SK-N-SH (cell line): ENCODE measurements around the gene TREM1. TPM values are rescaled to one million over a fixed set of nuclear protein-coding genes. Genes with fewer than 3 reads are reported as not detected.

Experiments used
- CTCF ChIA-PET: fragments of 300-600, 350-600 bp; formaldehyde crosslinking; extraction: SDS; loops from one replicate; lab custom pipeline; 2021; lab: Yijun Ruan, JAX
- POLR2A ChIA-PET: fragments of 350-600 bp; sonication (Branson Sonifier 250); formaldehyde crosslinking; extraction: SDS; loops from one replicate; lab custom pipeline; 2020; ENCODE audit warnings: antibody characterized with exemption, inconsistent platforms; lab: Yijun Ruan, JAX
- DNase-seq: peaks from one replicate; pipeline ENCODE4 v3.0.0; 2012
- H2AFZ ChIP-seq: fragments of 200-600 bp; sonication (generic); 2 replicates; pipeline ENCODE4 v1.8.1; 2016; ENCODE audit warnings: antibody characterized with exemption, mild to moderate bottlenecking, low read depth
- H3F3A ChIP-seq: fragments of 200-600 bp; sonication (generic); replicated peaks from 2 replicates; pipeline ENCODE3; 2016; ENCODE audit warnings: antibody characterized with exemption, mild to moderate bottlenecking; ENCODE audit not compliant: insufficient read depth
- H3K27ac ChIP-seq, 2 experiments: fragments of 200-500 bp in 1 of 2; fragments of 200-600 bp in 1 of 2; sonication (Bioruptor generic) in 1 of 2; sonication (generic), shearing (Covaris generic) in 1 of 2; 2 replicates each; pipeline versions ENCODE4 v1.5.1 to v1.6.1; 2014 to 2016; ENCODE audit warnings: low read depth in 2 of 2, inconsistent platforms in 1 of 2, low read length in 1 of 2, mild to moderate bottlenecking in 1 of 2, mixed read lengths in 1 of 2
- H3K27me3 ChIP-seq: fragments of 200-600 bp; sonication (generic), shearing (Covaris generic); 2 replicates; pipeline ENCODE4 v1.6.1; 2016; ENCODE audit warnings: mixed run types; ENCODE audit not compliant: insufficient read depth
- H3K36me3 ChIP-seq, 2 experiments: fragments of 200-500 bp in 1 of 2; fragments of 200-600 bp in 1 of 2; sonication (Bioruptor generic) in 1 of 2; sonication (generic) in 1 of 2; replicated peaks in 1 of 2; 2 replicates each; pipeline versions ENCODE3 to v1.5.1; 2014 to 2016; ENCODE audit warnings: low read length in 1 of 2, mild to moderate bottlenecking in 1 of 2; ENCODE audit not compliant: insufficient read depth in 2 of 2, control insufficient read depth in 1 of 2
- H3K4me1 ChIP-seq, 2 experiments: fragments of 200-500 bp in 1 of 2; fragments of 200-600 bp in 1 of 2; sonication (Bioruptor generic) in 1 of 2; sonication (generic), shearing (Covaris generic) in 1 of 2; 2 replicates each; pipeline versions ENCODE4 v1.5.1 to v1.6.1; 2014 to 2016; ENCODE audit warnings: low read depth in 1 of 2, low read length in 1 of 2, mixed run types in 1 of 2; ENCODE audit not compliant: insufficient read depth in 2 of 2, control insufficient read depth in 1 of 2
- H3K4me2 ChIP-seq: fragments of 200-600 bp; sonication (generic), shearing (Covaris generic); 2 replicates; pipeline ENCODE4 v1.6.1; 2017; ENCODE audit warnings: mixed run types
- H3K4me3 ChIP-seq, 2 experiments: fragments of 200-500 bp in 1 of 2; fragments of 200-600 bp in 1 of 2; sonication (Bioruptor generic) in 1 of 2; sonication (generic), shearing (Covaris generic) in 1 of 2; 2 replicates each; pipeline versions ENCODE4 v1.5.1 to v1.8.1; 2014 to 2016; ENCODE audit warnings: low read depth in 2 of 2, inconsistent platforms in 1 of 2, low read length in 1 of 2, mild to moderate bottlenecking in 1 of 2, mixed read lengths in 1 of 2, moderate library complexity in 1 of 2
- H3K79me2 ChIP-seq: fragments of 200-600 bp; sonication (generic); 2 replicates; pipeline ENCODE4 v1.8.1; 2017; ENCODE audit warnings: mild to moderate bottlenecking; ENCODE audit not compliant: insufficient read depth
- H3K9ac ChIP-seq: fragments of 200-600 bp; sonication (generic); 2 replicates; pipeline ENCODE4 v1.6.1; 2017; ENCODE audit warnings: mixed run types
- H3K9me2 ChIP-seq: fragments of 200-600 bp; sonication (generic); 2 replicates; pipeline ENCODE4 v1.6.1; 2017; ENCODE audit warnings: mixed run types
- H3K9me3 ChIP-seq: fragments of 200-600 bp; sonication (generic); 2 replicates; pipeline ENCODE4 v1.6.1; 2017; ENCODE audit warnings: mixed run types, mild to moderate bottlenecking, moderate library complexity
- H4K20me1 ChIP-seq: fragments of 200-600 bp; sonication (generic); 2 replicates; pipeline ENCODE4 v1.6.1; 2017; ENCODE audit warnings: mild to moderate bottlenecking, mixed run types; ENCODE audit not compliant: insufficient read depth
- CHD2 ChIP-seq: fragments of 150-350 bp; IDR thresholded peaks from 2 replicates; pipeline ENCODE4 v1.6.1; 2018; ENCODE audit warnings: low read length; ENCODE audit not compliant: partially characterized antibody
- ELF1 ChIP-seq: IDR thresholded peaks from 2 replicates; pipeline ENCODE4 v1.4.0; 2012
- EZH2phosphoT487 ChIP-seq: fragments of 200-600 bp; sonication (generic); IDR thresholded peaks from 2 replicates; pipeline ENCODE4 v1.6.1; 2017; ENCODE audit warnings: low read depth, mixed run types, mild to moderate bottlenecking, antibody characterized with exemption, moderate library complexity, borderline replicate concordance
- FOSL2 ChIP-seq: IDR thresholded peaks from 2 replicates; pipeline ENCODE4 v1.4.0; 2012; ENCODE audit warnings: low read depth, mild to moderate bottlenecking, moderate library complexity, borderline replicate concordance
- FOXJ3 ChIP-seq: sonication (generic); formaldehyde crosslinking; IDR thresholded peaks from 2 replicates; pipeline ENCODE4 v1.5.1; 2020; ENCODE audit warnings: mild to moderate bottlenecking, missing genetic modification reagents
- FOXM1 ChIP-seq: IDR thresholded peaks from 2 replicates; pipeline ENCODE4 v1.4.0; 2012; ENCODE audit warnings: low read depth, mild to moderate bottlenecking
- GATA2 ChIP-seq: sonication (generic); formaldehyde crosslinking; IDR thresholded peaks from 2 replicates; pipeline ENCODE4 v1.5.0; 2020; ENCODE audit warnings: mild to moderate bottlenecking, missing genetic modification reagents
- MEF2A ChIP-seq: IDR thresholded peaks from 2 replicates; pipeline ENCODE4 v1.4.0; 2012; ENCODE audit warnings: low read depth, borderline replicate concordance
- MXI1 ChIP-seq: IDR thresholded peaks from 2 replicates; pipeline ENCODE4 v1.6.1; 2012; ENCODE audit warnings: mild to moderate bottlenecking, low read depth, low read length, improper control_type of control experiment
- POLR2AphosphoS5 ChIP-seq: IDR thresholded peaks from 2 replicates; pipeline ENCODE4 v1.6.1; 2012; ENCODE audit warnings: low read depth, low read length
- RAD21 ChIP-seq: IDR thresholded peaks from 2 replicates; pipeline ENCODE4 v1.6.1; 2012; ENCODE audit warnings: mild to moderate bottlenecking, low read length
- RXRA ChIP-seq: IDR thresholded peaks from 2 replicates; pipeline ENCODE4 v1.4.0; 2012; ENCODE audit warnings: low read depth, mild to moderate bottlenecking, borderline replicate concordance
- SIN3A ChIP-seq: IDR thresholded peaks from 2 replicates; pipeline ENCODE4 v1.6.1; 2012; ENCODE audit warnings: low read depth, mild to moderate bottlenecking, low read length, moderate library complexity, borderline replicate concordance
- TAF1 ChIP-seq: IDR thresholded peaks from 2 replicates; pipeline ENCODE4 v1.6.1; 2012; ENCODE audit warnings: low read depth, mild to moderate bottlenecking, low read length, moderate library complexity, borderline replicate concordance
- TCF12 ChIP-seq: IDR thresholded peaks from 2 replicates; pipeline ENCODE4 v1.4.0; 2012
- YY1 ChIP-seq: IDR thresholded peaks from 2 replicates; pipeline ENCODE4 v1.4.0; 2012; ENCODE audit warnings: low read depth, mild to moderate bottlenecking
- WGBS: methylation state at CpG from one replicate; pipeline ENCODE4 v1.1.6; 2017; ENCODE audit warnings: low lambda C conversion rate; 5-methylcytosine and 5-hydroxymethylcytosine counted together
- polyA plus RNA-seq, 3 experiments: library from polyadenylated mRNA; depleted of rRNA; stranded (reverse); fragments of >200 nt; gene quantifications; 2 replicates each; pipeline ENCODE4 v1.2.3, GENCODE V29; 2012
- TF ChIP-seq, protein P1 (sequence below): IDR thresholded peaks from 2 replicates; pipeline ENCODE4 v1.4.0; 2012; ENCODE audit warnings: low read depth, borderline replicate concordance
- TF ChIP-seq, protein P2 (sequence below): fragments of 150-350 bp; IDR thresholded peaks from 2 replicates; pipeline ENCODE4 v1.6.1; 2017; ENCODE audit warnings: antibody characterized with exemption, low read length, low read depth, borderline replicate concordance
- TF ChIP-seq, protein P3 (sequence below): IDR thresholded peaks from 2 replicates; pipeline ENCODE4 v1.4.0; 2012; ENCODE audit warnings: low read depth
- TF ChIP-seq, protein P4 (sequence below): IDR thresholded peaks from 2 replicates; pipeline ENCODE4; 2012

TREM1 gene
- polyA plus RNA-seq, 1 of the 3 experiments (the other 2 are of a cell fraction): not detected

DNA sequence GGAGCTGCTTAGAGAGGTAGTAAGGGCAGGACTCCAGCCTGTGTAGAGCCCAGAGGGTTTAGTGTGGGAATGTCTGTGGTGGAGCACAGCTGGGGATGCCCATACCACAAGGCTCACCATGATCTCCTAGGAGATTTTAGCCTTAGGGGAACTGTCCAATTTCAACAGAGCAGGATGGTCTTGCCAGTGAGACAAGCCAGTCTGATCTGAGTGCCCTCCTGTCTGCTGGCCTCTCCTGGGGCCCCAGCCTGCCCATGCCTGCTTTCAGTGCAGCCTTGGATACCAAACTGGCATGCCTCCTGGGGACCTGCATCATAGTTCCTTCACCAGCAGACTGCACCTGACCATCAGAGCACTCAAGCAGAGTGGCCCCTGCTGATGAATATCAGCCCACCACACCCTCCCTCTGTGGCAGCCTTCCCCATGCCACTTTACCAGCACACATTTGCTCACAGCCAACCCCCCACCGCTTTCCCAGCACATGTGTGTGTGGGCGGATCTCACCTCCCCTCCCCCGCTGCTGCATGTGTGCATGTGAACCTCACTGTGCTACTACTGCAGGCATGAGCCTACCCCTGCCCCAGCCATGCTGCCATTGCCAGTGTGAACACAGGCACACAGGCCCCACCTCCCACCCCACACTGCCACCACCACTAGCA, 7.9 kb upstream of the TREM1 start (continued):
- no peak for TF ChIP-seq TAF1
- TF ChIP-seq CHD2: no peak
- TF ChIP-seq, protein P1, sequence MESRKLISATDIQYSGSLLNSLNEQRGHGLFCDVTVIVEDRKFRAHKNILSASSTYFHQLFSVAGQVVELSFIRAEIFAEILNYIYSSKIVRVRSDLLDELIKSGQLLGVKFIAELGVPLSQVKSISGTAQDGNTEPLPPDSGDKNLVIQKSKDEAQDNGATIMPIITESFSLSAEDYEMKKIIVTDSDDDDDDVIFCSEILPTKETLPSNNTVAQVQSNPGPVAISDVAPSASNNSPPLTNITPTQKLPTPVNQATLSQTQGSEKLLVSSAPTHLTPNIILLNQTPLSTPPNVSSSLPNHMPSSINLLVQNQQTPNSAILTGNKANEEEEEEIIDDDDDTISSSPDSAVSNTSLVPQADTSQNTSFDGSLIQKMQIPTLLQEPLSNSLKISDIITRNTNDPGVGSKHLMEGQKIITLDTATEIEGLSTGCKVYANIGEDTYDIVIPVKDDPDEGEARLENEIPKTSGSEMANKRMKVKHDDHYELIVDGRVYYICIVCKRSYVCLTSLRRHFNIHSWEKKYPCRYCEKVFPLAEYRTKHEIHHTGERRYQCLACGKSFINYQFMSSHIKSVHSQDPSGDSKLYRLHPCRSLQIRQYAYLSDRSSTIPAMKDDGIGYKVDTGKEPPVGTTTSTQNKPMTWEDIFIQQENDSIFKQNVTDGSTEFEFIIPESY: no peak
- TF ChIP-seq, protein P2, sequence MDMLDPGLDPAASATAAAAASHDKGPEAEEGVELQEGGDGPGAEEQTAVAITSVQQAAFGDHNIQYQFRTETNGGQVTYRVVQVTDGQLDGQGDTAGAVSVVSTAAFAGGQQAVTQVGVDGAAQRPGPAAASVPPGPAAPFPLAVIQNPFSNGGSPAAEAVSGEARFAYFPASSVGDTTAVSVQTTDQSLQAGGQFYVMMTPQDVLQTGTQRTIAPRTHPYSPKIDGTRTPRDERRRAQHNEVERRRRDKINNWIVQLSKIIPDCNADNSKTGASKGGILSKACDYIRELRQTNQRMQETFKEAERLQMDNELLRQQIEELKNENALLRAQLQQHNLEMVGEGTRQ: no peak
- no peak for TF ChIP-seq MEF2A
- no peak for TF ChIP-seq MXI1
- no peak for TF ChIP-seq TCF12
- TF ChIP-seq EZH2phosphoT487: no peak

DNA sequence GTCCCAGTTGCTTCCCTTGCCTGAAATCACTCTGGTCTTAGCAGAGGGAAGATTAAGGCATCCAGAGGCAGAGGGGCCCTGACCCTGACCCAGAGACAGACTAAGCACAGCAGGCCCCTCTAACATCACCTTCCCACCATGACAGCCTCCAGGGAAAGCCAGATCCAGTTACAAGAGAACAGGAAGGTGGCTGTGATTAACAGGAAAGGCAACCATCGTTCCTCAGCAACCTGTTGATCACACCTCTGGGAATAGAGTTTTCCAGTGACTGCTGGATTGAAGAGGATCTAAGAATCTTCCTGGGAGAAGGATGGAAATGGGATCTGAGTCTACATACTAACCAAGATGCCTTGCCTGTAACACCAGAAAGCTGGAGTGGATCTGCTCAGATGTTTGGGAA, 5.2 kb upstream of the TREM1 start:
- 9% methylated on average over 1 of the region's 1 CpG for WGBS

DNA sequence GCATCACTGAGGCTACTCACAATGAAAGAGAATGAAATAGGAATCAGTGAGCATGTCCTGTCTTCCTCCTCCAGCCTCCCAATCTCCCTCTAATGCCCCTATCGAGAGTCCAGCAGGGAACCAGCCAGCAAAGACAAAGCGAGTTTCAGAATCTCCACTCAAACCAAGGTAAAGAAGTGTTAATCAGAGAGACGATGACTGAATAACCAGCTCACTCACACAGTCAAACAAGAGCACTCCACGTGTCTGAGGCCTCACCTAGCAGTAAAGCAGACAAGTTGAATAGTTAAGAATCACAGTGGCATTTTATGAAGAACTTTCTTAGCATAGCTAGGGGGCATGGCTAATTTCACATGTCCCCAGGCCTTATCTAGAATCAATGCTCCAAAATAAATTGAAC, 3.3 kb upstream of the TREM1 start:
- DNase-seq: no peak
- no peaks in the 10 kb centered on the region; the same call in 1 of the 2 replicates for H3K27me3 ChIP-seq
- ChIA-PET POLR2A (no interaction called here), CTCF (interaction anchor here (1.2 kb wide), 1 partner anchor 11 kb away, joined by 3 read pairs; no protein-coding TSS in a partner anchor)
- H4K20me1 ChIP-seq: no peaks in the 10 kb centered on the region
- H3F3A ChIP-seq: no peaks in the 10 kb centered on the region
- H3K27ac ChIP-seq: no peak overlapping the region
- no peaks in the 10 kb centered on the region for H3K9me3 ChIP-seq
- H3K4me1 ChIP-seq: peaks cover 0 to 4% of the 10 kb centered on the region in 2 experiments; a peak in 1 of 4 replicates
- no peak for TF ChIP-seq FOXJ3 (CRISPR knock-in tag)
- TF ChIP-seq, protein P2: no peak
- no peak for TF ChIP-seq TCF12
- no peak for TF ChIP-seq TAF1
- no peak for TF ChIP-seq FOXM1
- TF ChIP-seq FOSL2: no peak
- TF ChIP-seq RXRA: no peak
- TF ChIP-seq POLR2AphosphoS5: no peak
- TF ChIP-seq, protein P3, sequence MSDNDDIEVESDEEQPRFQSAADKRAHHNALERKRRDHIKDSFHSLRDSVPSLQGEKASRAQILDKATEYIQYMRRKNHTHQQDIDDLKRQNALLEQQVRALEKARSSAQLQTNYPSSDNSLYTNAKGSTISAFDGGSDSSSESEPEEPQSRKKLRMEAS: no peak
- TF ChIP-seq, protein P4, sequence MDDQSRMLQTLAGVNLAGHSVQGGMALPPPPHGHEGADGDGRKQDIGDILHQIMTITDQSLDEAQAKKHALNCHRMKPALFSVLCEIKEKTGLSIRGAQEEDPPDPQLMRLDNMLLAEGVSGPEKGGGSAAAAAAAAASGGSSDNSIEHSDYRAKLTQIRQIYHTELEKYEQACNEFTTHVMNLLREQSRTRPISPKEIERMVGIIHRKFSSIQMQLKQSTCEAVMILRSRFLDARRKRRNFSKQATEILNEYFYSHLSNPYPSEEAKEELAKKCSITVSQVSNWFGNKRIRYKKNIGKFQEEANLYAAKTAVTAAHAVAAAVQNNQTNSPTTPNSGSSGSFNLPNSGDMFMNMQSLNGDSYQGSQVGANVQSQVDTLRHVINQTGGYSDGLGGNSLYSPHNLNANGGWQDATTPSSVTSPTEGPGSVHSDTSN: no peak
- no peak for TF ChIP-seq RAD21
- no peak for TF ChIP-seq GATA2 (CRISPR knock-in tag)
- no peak for TF ChIP-seq EZH2phosphoT487
- TF ChIP-seq SIN3A: no peak
- no peak for TF ChIP-seq YY1
- H2AFZ ChIP-seq: no peak overlapping the region
- WGBS: 43% methylated on average over 4 of the region's 4 CpGs
- H3K4me3 ChIP-seq: no peak overlapping the region
- no peaks in the 10 kb centered on the region for H3K9me2 ChIP-seq
- H3K36me3 ChIP-seq: no peaks in the 10 kb centered on the region
- no peaks in the 10 kb centered on the region for H3K79me2 ChIP-seq
- H3K9ac ChIP-seq: no peak overlapping the region
- no peak overlapping the region for H3K4me2 ChIP-seq

More for the DNA sequence above, 5.2 kb upstream of the TREM1 start:
- H3K4me1 ChIP-seq: peaks cover 0 to 4% of the 10 kb centered on the region in 2 experiments; a peak in 1 of 4 replicates
- H3K27ac ChIP-seq: no peak overlapping the region
- no peak overlapping the region for H3K4me2 ChIP-seq
- DNase-seq: no peak
- POLR2A ChIA-PET: no interaction called here
- H3K79me2 ChIP-seq: no peaks in the 10 kb centered on the region
- H3K4me3 ChIP-seq: no peak overlapping the region
- H3K9ac ChIP-seq: no peak overlapping the region
- CTCF ChIA-PET: no interaction called here
- no peaks in the 10 kb centered on the region for H3K9me3 ChIP-seq
- no peaks in the 10 kb centered on the region for H4K20me1 ChIP-seq
- H3K36me3 ChIP-seq: no peaks in the 10 kb centered on the region
- no peaks in the 10 kb centered on the region for H3K9me2 ChIP-seq
- TF ChIP-seq ELF1: no peak
- H2AFZ ChIP-seq: no peak overlapping the region
- no peaks in the 10 kb centered on the region for H3F3A ChIP-seq
- H3K27me3 ChIP-seq: no peaks in the 10 kb centered on the region; the same call in 1 of the 2 replicates
